CD4-positive, alpha-beta T cell (primary cell): Measurements from ENCODE around the gene COA1. TPM values are rescaled to one million over a fixed set of nuclear protein-coding genes. Genes with fewer than 3 reads are reported as not detected.

ENCODE experiments used
- ATAC-seq: fragments of 200-7000 bp; cut with Tn5 transposase; one replicate; pipeline ENCODE4 v1.10.0; 2022; ENCODE audit warnings: mild to moderate bottlenecking; ENCODE audit not compliant: poor library complexity
- CTCF ChIA-PET: fragments of 350-600 bp; sonication (Branson Sonifier 250); formaldehyde crosslinking; loops from one replicate; lab custom pipeline; 2021; ENCODE audit warnings: antibody characterized with exemption, inconsistent platforms; lab: Charles Lee
- POLR2A ChIA-PET: fragments of 350-600 bp; sonication (Branson Sonifier 250); formaldehyde crosslinking; loops from one replicate; lab custom pipeline; 2021; ENCODE audit warnings: antibody characterized with exemption, inconsistent platforms; lab: Charles Lee
- DNase-seq, 14 experiments: peaks; one replicate each; pipeline ENCODE4 v3.0.0-alpha.2; 2013 to 2020; ENCODE audit warnings: mixed read lengths in 2 of 14
- H3K27ac ChIP-seq, 2 donors: one replicate each; pipeline versions ENCODE4 v1.5.1 to v1.7.0; 2013; ENCODE audit warnings: low read length in 2 of 2, low read depth in 1 of 2, mild to moderate bottlenecking in 1 of 2
- H3K27me3 ChIP-seq, 2 experiments: 1 replicate in 1 of 2; 2 replicates in 1 of 2; pipeline versions ENCODE4 v1.6.1 to v1.7.0; 2013; ENCODE audit warnings: low read length in 2 of 2, control low read depth in 1 of 2, mild to moderate bottlenecking in 1 of 2, moderate library complexity in 1 of 2; ENCODE audit not compliant: insufficient read depth in 2 of 2, control insufficient read depth in 1 of 2
- H3K36me3 ChIP-seq: one replicate; pipeline ENCODE4 v1.6.1; 2013; ENCODE audit warnings: low read length, control low read depth; ENCODE audit not compliant: insufficient read depth
- H3K4me1 ChIP-seq: one replicate; pipeline ENCODE4 v1.6.1; 2013; ENCODE audit warnings: low read length, control low read depth; ENCODE audit not compliant: insufficient read depth
- H3K4me3 ChIP-seq: one replicate; pipeline ENCODE4 v1.5.1; 2013; ENCODE audit warnings: mild to moderate bottlenecking, low read length, moderate library complexity
- H3K9me3 ChIP-seq, 2 experiments: 1 replicate in 1 of 2; 2 replicates in 1 of 2; pipeline versions ENCODE4 v1.6.1 to v1.7.0; 2013; ENCODE audit warnings: low read length in 2 of 2, mild to moderate bottlenecking in 2 of 2, control low read depth in 1 of 2, moderate library complexity in 1 of 2; ENCODE audit not compliant: control insufficient read depth in 1 of 2, insufficient read depth in 1 of 2
- H3K27ac Mint-ChIP-seq: one replicate; pipeline ENCODE4 v1.8.0; 2020; ENCODE audit warnings: mixed read lengths
- H3K27me3 Mint-ChIP-seq: one replicate; pipeline ENCODE4 v1.8.0; 2021; ENCODE audit warnings: mixed read lengths
- H3K36me3 Mint-ChIP-seq: one replicate; pipeline ENCODE4 v1.8.0; 2021; ENCODE audit warnings: low read depth, mixed read lengths
- H3K4me1 Mint-ChIP-seq: one replicate; pipeline ENCODE4 v1.8.0; 2021; ENCODE audit warnings: low read depth, mixed read lengths
- H3K4me3 Mint-ChIP-seq: one replicate; pipeline ENCODE4 v1.8.0; 2020; ENCODE audit warnings: mild to moderate bottlenecking, mixed read lengths
- H3K9me3 Mint-ChIP-seq: one replicate; pipeline ENCODE4 v1.8.0; 2020; ENCODE audit warnings: mixed read lengths
- intact Hi-C, 2 experiments: fragments of 100-400 bp; cut with DNase I in 1 of 2; cut with micrococcal nuclease in 1 of 2; formaldehyde crosslinking; loops; one replicate each; pipeline versions ENCODE4 v1.15.1 to v1.9.0; 2023 to 2025; cut with DNase I, micrococcal nuclease
- total RNA-seq, 174 experiments: library from RNA in 2 of 174; stranded (reverse) in 2 of 174; gene quantifications; one replicate each; pipeline ENCODE4 v1.2.3 and lab custom pipeline; 2021 to 2026
- TF ChIP-seq, protein P1 (sequence below): fragments of 200-600 bp; IDR thresholded peaks from one replicate; pipeline ENCODE4 v1.8.0; 2022; ENCODE audit warnings: antibody characterized with exemption, mild to moderate bottlenecking

COA1 gene
- total RNA-seq, 2 experiments from 2014 or later: 78.9 to 80.7 TPM

- Histone ChIP-seq H3K4me1 (peaks cover 24% of the 10 kb centered on the region), H3K27me3 (no peaks in the 10 kb centered on the region), H3K36me3 (no peaks in the 10 kb centered on the region), H3K27ac (no peak overlapping the region), H3K4me3 (no peak overlapping the region), H3K9me3 (no peaks in the 10 kb centered on the region)
- H3K27me3 Mint-ChIP-seq: no peaks in the 10 kb centered on the region
- no peak overlapping the region for H3K4me3 Mint-ChIP-seq
- ATAC-seq (no peak), DNase-seq (no peak)
- TF ChIP-seq, protein P1, sequence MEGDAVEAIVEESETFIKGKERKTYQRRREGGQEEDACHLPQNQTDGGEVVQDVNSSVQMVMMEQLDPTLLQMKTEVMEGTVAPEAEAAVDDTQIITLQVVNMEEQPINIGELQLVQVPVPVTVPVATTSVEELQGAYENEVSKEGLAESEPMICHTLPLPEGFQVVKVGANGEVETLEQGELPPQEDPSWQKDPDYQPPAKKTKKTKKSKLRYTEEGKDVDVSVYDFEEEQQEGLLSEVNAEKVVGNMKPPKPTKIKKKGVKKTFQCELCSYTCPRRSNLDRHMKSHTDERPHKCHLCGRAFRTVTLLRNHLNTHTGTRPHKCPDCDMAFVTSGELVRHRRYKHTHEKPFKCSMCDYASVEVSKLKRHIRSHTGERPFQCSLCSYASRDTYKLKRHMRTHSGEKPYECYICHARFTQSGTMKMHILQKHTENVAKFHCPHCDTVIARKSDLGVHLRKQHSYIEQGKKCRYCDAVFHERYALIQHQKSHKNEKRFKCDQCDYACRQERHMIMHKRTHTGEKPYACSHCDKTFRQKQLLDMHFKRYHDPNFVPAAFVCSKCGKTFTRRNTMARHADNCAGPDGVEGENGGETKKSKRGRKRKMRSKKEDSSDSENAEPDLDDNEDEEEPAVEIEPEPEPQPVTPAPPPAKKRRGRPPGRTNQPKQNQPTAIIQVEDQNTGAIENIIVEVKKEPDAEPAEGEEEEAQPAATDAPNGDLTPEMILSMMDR: no peak
- intact Hi-C loops: loop anchor here in 1 of 2 experiments (5.0 kb wide), 1 partner anchor 34 kb away; the partner anchor contains the start of gene COA1
- H3K4me1 Mint-ChIP-seq: peaks cover 53% of the 10 kb centered on the region
- H3K36me3 Mint-ChIP-seq: peaks cover 6% of the 10 kb centered on the region
- ChIA-PET CTCF (no interaction called here), POLR2A (no interaction called here)
- no peaks in the 10 kb centered on the region for H3K9me3 Mint-ChIP-seq
- no peak overlapping the region for H3K27ac Mint-ChIP-seq
Measured at GRCh38 chr7:43761382-43761781, 32.1 kb upstream of the COA1 start.

DNA sequence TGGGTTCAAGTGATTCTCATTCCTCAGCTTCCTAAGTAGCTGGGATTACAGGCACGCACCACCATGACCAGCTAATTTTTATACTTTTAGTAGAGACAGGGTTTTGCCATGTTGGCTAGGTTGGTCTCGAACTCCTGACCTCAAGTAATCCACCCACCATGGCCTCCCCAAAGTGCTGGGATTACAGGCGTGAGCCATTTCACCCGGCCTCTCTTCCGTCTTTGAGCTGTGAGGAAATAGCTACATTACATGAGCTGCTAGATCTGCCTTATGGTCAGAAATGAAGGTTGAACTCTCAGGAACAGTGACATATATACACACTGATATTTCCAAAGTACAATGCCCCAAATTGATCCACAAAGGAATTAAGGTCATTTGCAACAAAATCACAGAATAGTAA, 31.5 kb upstream of the COA1 start:
- peak overlapping the region; percentile 45 for H3K4me3 Mint-ChIP-seq
- intact Hi-C loops: loop anchor here in 1 of 2 experiments (5.0 kb wide), 1 partner anchor 34 kb away; the partner anchor contains the start of gene COA1
- H3K9me3 Mint-ChIP-seq: no peaks in the 10 kb centered on the region
- H3K27me3 Mint-ChIP-seq: no peaks in the 10 kb centered on the region
- ChIA-PET CTCF (no interaction called here), POLR2A (no interaction called here)
- Histone ChIP-seq H3K4me3 (no peak overlapping the region), H3K36me3 (no peaks in the 10 kb centered on the region), H3K4me1 (peaks cover 24% of the 10 kb centered on the region), H3K9me3 (no peaks in the 10 kb centered on the region), H3K27me3 (no peaks in the 10 kb centered on the region), H3K27ac (no peak overlapping the region)
- ATAC-seq (no peak), DNase-seq (no peak)
- H3K36me3 Mint-ChIP-seq: peaks cover 6% of the 10 kb centered on the region
- no peak overlapping the region for H3K27ac Mint-ChIP-seq
- TF ChIP-seq, protein P1: no peak
- H3K4me1 Mint-ChIP-seq: peaks cover 53% of the 10 kb centered on the region

DNA sequence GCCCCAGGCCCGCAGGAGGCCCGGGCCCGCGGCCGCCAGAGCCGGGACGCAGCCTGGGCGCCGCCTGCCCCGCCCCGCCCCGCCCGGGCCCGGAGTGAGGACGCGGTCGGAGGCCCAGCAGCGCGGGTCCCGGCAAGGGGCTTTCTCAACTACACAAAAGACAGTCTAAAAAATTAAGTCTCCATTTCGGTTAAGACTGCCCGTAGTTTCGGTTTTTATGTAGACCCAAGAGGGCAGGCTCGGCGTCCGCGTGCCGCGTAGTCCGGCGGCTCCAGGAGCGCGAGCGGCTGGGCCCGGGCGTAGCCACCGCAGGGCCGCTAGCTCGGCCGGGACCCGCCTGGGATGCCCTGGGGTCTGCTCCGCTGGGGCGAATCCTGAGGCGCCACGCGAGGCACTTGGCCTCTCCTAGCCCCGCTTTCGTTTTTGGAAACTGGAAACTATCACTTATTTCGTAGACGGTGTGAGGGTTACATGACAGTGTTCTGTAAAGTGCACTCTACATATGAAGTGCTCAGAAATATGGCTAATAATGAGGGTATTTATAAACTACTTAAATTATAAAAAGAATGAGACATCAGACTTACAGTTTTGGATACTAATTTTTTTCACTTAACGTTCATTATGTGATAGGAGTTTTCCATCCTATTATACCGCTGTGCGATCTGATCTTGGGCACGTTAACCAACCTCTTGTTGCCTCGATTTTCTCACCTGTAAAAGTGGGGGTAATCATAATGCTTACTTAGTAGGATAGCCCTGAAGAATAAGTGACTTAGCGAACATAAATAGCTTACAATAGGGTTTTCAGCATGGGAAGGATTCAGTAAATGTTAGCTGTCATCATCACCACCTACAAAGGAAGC, 29.7 kb upstream of the COA1 start:
- no peaks in the 10 kb centered on the region for H3K9me3 ChIP-seq
- DNase-seq (peak in 13 of 14 experiments; percentile 8 to 74 (median 32)), ATAC-seq (peak; percentile 63)
- peak overlapping the region; percentile 96 for H3K4me3 Mint-ChIP-seq
- peaks cover 6% of the 10 kb centered on the region for H3K36me3 Mint-ChIP-seq
- no peaks in the 10 kb centered on the region for H3K27me3 Mint-ChIP-seq
- ChIA-PET POLR2A (interaction anchor here (1.0 to 2.0 kb wide), 7 partner anchors 10 to 827 kb away, joined by 3 to 17 read pairs (median 4); partner anchors contain the start of genes COA1, MRPL32, MRPS24 and PSMA2), CTCF (interaction anchor here (0.6 kb wide), 1 partner anchor 500 kb away, joined by 3 read pairs; no protein-coding TSS in a partner anchor)
- H3K36me3 ChIP-seq: no peaks in the 10 kb centered on the region
- H3K4me1 Mint-ChIP-seq: peaks cover 42% of the 10 kb centered on the region
- peak overlapping the region; percentile 68 for H3K4me3 ChIP-seq
- H3K27ac ChIP-seq: peak overlapping the region in 1 of 2 donors; percentile 35
- TF ChIP-seq, protein P1: no peak
- H3K9me3 Mint-ChIP-seq: no peaks in the 10 kb centered on the region
- intact Hi-C loops: no loop called here
- H3K4me1 ChIP-seq: peaks cover 17% of the 10 kb centered on the region
- no peaks in the 10 kb centered on the region for H3K27me3 ChIP-seq
- H3K27ac Mint-ChIP-seq: peak overlapping the region; percentile 61
